ENCODE results near the gene SLIT3.

The SLIT3 gene

DNA sequence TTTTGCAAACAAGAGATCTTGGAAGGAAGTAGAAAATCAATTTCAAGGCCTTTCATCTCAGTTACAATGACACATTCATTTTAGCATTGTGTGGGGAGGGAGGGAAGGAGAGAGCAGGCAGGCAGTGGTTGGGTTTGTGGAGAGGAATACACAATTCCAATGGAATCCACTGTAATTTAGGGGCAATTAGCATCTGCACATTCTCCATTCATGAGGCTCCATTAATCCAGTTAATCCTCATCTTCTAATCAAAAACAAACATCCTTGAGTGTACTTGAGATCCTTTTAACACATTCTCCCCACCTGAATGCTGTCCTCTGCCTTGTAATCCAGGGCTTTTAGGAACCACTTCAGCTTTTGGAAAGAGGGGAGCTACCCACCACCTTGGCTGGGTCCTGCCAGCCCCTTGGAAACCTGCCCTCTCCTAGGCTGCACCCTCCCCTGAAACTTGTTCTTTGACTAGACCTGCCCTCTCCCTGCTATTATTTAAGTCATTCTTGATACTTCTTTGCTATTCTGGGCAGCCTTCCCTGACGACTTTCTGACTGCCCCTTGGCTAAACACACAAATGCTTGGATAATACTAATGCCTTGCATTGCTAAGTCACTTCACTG is 271.2 kb downstream of the SLIT3 start:
- DNase-seq (ENCODE audit: low read depth in 2 of 2) = no peak

DNA sequence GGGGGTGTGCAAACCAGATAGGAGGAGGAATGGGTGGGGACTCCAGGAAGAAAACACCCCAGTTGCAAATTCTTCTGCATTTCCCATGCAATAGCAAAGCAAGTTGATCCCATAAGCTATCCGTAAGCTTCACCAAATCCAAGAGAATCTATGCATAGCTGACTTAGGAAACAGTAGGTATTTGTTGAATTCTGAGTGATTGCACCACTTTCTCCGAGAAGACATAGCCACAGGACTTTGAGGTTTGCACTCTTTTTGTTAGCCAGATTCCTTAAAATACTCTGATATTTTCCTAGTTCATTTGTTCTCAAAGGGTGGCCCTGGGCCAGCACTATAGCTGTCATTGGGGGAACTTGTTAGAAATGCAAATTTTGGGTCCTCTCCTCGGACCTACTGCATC is 271.9 kb downstream of the SLIT3 start:
- DNase-seq (ENCODE audit: low read depth in 2 of 2) = no peak

DNA sequence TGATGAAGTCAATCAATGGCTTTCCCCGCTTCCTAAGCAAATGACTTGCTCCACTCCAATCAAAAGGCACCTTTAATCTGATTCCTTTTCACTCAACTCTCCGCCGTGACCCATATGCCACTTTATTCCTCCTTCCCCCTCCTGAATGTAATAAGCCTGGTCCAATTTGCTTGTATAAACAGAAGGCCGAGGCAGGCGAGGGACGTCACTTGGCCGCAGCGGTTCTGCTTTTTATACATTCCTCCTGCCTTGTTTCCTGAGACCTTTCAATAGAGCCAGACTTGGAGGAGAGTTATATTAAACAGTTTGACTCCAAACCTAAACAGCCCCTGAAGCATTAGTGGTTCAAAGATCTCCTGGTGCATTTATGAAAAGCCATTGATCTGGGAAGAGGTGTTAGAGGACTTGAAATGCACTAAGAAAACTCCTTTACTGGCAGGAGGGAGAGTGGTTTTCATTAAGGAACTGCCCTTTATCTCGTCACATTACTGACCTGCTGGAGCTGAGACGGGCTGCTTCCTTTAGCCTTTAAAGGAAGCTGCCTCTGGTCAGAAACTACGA is 273.4 kb downstream of the SLIT3 start:
- no peak for DNase-seq (ENCODE audit: low read depth in 2 of 2)

DNA sequence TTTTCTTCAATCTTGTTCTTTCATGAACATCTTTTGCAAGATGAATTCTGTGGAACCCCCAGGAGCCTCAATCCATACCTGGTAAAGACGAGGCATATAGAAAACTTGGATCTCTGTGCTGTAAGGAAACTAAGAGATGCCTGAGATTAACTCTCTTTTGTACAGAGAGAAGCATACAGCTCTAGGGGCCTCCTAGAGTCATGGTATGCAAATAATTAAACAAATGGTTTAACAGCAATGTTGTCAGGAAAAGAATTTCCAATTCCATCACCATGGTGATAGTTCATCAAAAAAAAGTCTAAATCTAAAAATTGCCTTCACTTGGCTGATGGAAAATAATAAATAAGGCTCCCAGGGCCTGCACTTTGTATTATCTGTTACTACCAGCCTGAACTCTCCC is 275.4 kb downstream of the SLIT3 start:
- no peak for DNase-seq (ENCODE audit: low read depth in 2 of 2)

DNA sequence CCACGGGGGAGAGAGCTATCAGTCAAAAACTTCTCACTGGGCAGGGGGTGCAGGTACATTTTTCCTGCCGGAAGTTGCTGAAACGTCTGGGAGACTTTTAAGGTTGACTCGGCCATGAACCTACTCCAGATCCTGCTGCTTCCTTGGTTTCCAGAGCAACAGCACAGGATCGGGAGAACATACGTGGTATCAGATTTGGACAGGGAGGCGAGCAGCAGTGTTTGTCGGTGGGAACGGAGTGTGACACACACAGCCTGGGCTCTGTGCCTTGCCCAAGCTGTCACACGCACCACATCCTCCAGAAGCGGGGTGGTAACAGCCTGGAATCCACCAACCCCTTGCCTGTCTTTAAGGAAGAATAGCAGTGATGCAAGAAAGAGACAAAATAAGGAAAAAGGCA is 276.5 kb downstream of the SLIT3 start:
- no peak for DNase-seq (ENCODE audit: low read depth in 2 of 2)

DNA sequence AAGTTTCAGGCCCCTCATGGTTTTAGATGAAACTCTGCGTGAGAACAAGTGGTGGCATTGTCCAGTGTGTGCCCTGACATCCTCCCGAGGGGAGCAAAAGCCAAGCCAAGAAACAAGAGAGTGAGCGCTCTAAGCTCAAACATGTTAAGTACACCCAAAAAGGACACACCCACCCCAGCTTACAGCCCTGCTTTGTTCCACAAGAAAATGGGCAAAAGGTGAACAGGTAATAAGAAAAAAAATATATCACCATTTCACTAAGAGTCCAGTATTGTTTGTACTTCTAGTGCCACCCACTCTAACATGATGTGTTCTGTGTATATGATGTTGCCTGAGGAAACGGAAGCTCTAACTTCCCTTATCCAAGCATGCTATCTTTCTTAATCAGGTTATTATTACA is 278.2 kb downstream of the SLIT3 start:
- no peak for DNase-seq (ENCODE audit: low read depth in 2 of 2)

DNA sequence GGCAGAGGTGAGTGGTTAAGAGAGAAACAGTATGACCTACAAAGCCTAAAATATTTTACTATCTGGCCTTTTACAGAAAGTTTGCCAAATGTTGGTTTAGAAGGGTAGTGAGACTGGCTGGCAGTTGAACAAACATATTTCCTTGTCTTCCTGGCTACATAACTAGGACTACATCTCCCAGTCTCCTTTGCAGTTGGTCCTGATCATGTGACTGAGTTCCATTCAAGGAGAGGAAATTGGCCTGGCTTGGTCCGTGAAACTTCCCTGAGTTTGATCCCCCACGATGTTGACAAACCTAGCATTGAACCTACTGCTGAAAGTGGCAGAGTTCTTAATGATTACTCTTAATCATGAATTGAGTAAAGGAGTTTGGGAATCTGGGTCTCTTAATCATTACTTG is 280.8 kb downstream of the SLIT3 start:
- no peak for DNase-seq (ENCODE audit: low read depth in 2 of 2)

DNA sequence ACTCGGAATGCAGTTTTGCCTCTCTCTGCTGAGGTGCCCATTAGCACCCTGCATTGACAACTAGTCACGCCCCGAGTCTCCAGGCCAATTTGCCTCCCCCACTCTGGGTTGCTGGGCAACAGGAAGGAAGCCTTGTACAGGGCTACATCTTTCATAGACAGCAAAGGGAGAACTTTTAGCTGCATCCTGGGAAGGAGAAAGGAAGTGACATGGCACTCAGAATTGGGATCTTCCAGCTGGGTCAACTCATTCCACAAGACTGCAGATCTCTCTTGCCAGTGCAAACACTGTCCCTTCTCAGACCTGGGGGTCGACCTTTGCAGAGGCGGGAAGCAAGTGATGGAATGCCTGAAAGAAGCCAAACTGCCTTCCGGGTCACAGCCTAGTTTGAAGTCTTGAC is 282.0 kb downstream of the SLIT3 start:
- DNase-seq (ENCODE audit: low read depth in 2 of 2) = no peak

DNA sequence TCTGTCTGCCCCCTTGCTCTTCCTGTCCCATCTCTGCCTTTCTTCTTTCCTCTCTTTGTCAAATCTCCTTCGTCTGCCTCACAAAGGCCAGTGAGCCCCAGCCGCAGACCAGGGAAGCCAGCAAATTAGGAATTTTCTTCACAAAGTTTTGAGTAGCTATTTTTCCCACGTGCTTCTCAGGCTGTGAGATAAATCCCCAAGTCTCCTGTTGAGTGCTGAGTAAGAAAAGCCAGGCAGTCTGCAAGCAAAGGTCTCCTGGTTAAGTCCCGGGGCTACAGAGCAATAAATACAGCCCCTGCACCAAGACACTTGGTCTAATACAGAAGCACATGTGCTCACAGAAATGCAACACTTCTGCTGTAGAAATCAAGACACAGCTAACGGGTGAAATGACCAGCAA is 284.9 kb downstream of the SLIT3 start:
- DNase-seq (ENCODE audit: low read depth in 2 of 2) = no peak

DNA sequence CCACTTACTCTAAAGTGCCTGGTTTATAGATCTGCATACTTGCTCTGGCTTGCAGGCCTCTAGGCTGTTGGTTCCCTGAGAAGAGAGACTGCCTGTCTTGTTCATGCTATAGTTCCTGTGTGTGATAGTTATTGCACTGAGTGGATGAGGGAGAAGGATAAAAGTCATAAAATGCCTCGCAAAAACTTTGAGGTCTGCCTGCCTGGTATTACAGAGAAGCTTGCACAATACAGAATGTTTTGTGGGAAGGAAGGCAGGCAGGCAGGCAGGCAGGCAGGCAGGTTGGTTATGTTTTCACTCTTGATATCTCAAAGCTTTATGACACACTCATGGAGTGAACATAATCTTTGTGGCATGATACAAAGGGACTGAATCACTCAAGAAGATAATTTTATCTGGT is 287.1 kb downstream of the SLIT3 start:
- DNase-seq (ENCODE audit: low read depth in 2 of 2) = no peak

DNA sequence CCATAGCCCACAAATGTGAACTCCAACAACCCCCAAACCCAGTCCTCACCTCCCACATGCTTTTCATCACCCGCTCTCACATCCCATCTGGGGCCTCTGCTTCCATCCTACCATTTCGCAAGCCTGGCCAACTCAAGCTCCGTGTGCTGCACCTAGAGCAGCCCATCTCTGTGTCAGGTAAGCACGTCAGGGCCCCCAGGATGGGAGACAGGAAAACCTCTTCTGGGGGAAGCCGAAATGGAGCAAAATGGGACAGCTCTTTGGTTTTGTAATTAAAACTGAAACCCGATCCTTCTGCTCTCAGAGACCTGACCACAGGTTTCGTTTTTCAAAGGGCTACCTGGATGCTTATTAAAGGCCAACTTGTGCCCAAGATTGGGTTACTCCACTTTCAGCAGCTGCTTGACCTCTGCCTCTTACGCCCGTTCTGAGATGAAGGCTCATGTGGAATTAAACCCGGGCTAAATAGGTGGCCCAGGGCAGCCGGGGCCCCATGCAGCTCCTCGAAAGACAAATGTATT is 287.7 kb downstream of the SLIT3 start:
- DNase-seq (ENCODE audit: low read depth in 2 of 2) = no peak

DNA sequence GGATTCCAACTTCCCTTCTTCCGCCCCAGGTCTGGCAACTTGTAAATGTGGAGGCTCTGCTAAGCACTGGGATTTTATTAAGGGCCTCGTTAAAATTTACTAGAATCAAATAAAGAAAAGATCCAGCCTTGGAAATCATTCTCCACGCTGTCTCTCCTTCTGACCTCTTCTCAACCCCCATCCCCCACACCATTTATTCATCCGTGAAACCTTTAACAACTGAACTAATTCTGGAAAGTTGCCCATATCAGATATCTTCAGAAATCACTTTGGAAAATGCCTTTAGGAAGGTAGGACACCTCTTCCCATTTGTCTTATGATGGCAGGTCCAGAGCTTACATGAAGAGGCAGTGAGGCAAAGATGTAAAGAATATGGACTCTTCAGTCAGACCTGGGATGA is 288.5 kb downstream of the SLIT3 start:
- no peak for DNase-seq (ENCODE audit: low read depth in 2 of 2)

DNA sequence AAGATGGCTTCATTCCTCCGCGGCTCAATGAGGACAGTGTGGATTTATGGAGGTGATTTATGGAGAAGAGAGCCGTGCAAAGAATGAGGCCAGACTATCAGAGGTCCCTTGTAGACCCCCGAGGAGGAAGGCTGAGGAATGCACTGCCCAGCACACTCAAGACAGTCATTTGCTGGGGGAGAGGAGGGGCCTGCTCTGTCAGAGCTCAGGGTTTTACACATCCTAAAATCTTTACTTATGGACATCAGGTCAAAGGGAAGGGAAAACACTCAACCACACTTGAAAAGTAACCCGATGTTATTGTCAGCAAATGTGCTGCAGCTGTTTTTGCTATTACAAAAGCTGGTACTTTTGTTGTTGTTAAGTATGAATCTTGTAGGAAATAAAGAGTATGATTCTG is 289.5 kb downstream of the SLIT3 start:
- DNase-seq (ENCODE audit: low read depth in 2 of 2) = no peak

DNA sequence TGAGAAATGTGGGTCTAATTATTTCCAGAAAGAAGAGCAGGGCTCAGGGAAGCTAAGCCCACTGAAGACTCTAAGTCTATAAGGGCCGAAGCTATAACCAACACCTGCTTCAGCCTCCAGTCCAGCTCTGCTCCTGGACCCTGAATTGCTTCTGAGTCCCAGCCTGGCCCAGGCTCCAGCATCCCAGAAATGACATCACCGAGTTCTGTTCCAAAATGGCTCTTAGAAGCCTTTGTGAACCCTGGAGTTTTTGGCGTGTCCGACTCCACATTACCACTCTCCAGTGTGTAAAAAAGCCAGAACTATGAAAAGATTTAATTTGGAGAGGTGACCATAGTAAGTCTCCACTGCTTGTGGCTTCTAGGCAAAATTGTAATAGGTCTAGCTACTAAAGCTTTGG is 289.9 kb downstream of the SLIT3 start:
- no peak for DNase-seq (ENCODE audit: low read depth in 2 of 2)

DNA sequence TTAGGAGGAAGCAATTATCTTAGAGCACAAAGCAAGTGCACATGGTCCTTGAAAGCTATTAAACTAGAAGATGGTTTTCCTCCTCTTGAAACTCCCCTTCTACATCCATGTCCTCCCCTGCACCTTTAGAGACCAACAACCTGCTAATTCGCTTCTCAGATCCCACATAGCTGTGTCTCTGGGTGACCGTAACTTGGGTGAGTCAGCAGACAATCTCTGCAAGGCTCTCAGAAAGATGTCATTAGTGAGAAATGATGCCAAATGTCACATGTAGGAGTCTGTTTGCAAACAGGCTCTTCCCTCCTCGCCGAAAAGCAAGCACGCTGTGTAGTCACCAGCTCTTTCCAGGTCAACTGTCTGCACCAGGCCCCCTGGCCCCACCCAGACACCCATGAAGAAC is 291.8 kb downstream of the SLIT3 start:
- no peak for DNase-seq (ENCODE audit: low read depth in 2 of 2)

DNA sequence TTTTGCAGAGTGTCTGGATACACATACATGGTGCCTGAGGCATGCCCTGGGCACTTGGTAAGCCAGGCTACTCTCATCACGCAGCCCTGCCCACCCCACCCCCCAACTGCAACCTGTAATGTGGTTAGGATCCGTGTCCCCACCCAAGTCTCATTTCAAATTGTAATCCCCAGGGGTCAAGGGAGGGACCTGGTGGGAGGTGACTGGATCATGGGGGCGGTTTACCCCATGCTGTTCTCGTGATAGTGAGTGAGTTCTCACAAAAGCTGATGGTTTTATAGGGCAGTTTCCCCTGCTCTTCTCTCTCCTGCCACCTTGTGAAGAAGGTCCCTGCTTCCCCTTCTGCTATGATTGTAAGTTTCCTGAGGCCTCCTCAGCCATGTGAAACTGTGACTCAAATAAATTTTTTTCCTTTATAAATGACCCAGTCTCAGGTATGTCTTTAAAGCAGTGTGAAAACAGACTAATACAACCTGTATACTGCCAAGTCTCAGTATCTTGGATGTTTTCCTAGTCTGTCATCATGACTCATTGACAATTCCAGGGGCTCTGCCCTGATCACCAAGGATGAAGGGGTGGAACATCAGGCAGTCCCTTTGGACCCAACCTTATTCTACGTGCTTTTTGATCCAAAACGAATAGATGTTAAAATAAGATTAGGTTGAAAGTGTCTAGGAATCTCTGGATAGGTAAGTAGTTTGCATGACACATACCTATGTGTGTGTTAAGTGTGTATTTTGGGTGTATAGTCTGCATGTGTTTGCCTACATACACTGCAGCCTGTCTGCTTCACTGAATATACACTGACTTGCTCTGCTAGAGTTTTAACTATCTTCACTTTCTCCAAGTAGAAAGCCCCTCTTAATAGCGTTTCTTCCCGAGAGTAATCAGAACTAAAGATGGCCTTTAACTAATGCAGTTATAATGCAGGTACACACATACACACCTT is 293.8 kb downstream of the SLIT3 start:
- DNase-seq (ENCODE audit: low read depth in 2 of 2) = no peak

DNA sequence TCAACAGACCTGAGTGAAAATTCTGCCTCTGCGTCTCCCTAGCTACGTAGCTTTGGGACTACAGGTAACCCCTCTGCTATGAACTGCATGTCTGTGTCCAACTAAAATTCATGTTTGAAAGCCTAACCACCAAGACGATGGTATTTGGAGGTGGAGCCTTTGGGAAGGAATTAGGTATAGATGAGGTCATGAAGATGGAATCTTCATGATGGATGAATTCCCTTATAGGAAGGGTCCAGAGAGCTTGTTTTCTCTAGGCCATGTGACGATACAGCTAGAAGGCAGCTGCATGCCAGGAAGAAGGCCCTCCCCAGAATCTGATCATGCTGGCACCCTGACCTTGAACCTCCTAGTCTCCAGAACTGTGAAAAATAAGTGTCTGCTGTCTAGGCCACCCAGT is 296.4 kb downstream of the SLIT3 start:
- no peak for DNase-seq (ENCODE audit: low read depth in 2 of 2)

DNA sequence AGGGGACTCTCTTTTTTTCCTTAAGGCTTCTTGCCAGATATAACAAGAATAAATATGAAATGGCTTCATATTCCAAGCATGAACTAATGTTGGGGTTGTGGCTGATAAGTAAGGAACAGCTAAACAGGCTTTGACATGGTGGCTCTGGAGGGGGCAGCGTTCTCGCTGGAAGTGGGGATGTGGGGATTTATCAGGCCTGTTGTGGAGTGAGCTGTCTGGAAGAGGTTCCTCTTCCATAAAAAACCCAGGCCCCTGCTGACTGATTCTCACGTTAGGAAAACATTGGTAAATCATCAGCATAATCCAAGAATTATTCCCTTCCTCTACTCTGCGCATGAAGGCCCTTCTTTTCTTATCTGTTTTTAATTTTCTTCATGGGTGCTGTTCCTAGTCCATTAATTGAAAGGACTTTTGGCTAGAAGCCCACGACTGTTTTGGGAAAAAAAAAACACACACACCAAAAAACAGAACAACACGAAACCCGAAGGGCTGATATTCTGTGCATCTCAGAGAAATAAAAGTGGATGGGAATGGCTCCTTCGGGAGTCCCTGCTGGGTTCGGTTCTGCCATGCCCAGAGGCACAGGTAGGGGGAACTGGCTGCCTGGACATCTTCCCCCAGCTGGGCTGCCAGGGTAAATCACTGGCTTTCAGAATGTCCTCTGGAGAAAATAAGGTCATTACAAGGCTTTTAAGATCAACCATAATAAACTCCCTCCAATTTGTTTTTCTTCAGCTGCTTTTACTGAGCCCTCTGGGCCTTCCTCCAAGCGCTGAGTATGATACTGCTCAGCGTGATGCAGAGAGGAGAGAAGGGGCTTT is 297.0 kb downstream of the SLIT3 start:
- no peak for DNase-seq (ENCODE audit: low read depth in 2 of 2)

DNA sequence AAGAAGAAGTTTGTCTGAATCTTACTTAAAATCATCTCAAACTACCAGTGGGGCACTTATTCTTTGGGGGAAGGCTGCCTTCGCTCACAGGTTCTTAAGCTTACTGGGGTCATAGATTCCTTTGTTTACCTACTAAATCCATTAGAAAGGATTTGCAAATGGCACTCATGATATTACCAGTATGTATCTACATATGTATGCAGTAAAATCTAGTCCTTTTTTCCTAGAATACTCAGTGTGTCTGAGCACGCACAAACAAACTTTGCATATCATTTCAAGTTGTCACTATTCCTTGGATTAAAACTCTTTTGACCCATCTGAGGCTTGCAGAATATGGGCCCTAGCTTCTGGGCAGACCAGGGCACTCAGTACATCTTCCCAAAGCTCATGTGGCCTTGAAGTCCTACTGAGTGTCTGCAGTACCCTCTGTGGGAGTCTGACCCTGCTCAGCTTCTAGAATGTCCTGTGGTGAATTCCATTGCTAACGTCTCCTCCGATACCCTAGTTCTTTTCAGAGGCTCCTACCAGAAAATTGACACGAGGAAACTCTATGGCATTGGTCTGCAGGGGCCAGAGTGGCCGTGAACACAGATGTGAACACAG is 297.9 kb downstream of the SLIT3 start:
- no peak for DNase-seq (ENCODE audit: low read depth in 2 of 2)

DNA sequence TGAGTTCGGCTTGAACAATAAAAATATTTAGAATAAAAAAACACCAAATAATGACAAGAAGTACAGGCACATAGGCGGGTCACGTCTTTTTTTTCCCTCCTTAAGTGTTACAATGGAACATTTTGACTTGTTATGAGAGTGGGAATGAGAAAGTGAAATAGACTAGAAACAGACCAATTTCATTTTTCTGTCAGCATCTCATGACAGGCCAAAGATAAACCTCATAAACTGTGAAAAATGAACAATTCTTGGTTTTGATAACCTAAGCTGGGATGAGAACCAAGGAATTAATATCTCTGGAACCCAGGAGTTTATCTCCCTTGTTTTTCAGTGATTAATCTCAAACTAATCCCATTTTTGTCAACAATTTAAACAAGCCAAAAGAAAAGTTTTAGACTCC is 299.5 kb downstream of the SLIT3 start:
- DNase-seq (ENCODE audit: low read depth in 2 of 2) = no peak

DNA sequence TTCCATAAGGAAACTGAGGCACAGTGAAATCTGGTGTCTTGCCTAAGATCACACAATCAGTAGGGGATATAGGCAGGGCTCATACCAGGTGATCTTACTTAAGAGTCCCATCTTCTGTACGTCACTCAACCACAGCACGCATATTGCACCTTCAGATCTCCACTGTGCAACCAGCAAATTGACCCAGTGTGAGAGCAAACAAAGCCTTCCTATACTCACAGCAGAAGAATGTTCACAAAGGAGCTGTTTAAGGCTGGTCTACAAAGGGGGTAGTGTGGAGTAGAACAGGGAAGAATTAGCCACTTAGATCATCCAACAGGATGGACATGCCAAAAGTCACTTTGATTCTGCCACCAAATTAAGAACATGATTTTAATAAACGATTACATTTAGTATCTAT is 305.9 kb downstream of the SLIT3 start:
- no peak for DNase-seq (ENCODE audit: low read depth in 2 of 2)

DNA sequence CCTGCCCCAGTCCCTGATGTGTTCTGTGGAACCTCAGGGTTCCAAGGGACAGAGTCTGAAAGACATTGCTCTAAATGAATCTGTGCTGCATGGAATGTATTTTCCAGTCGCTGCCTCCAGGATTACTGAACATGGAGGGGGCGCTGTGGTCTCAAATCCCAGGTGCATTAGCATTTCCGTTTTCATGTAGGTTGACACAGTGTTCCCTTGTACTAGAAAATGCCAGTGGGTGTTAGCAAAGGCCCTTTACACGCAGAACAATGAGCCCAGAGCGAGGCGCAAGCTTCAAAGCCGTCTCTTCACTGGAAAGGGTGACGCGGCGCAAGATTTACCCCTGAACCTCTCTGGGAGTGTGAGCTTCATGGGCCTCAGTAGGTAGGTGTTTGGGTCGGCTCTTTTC is 308.3 kb downstream of the SLIT3 start:
- no peak for DNase-seq (ENCODE audit: low read depth in 2 of 2)
